Tibial nerve (tissue), 4 donors: ENCODE data around the gene BCOR. TPM values are rescaled to one million over a fixed set of nuclear protein-coding genes. Genes with fewer than 3 reads are reported as not detected.
A peak's percentile ranks its signal among the peaks of the same experiment; 100 is the strongest.

ENCODE experiments used
- DNase-seq, 2 donors: peaks; one replicate each; pipeline ENCODE4 v3.0.0-alpha.2; 2019; ENCODE audit warnings: low spot score in 2 of 2
- H3K27ac ChIP-seq, 4 donors: fragments of 200-600 bp; sonication (generic) in 3 of 4; one replicate each; pipeline ENCODE4 v1.5.1; 2017 to 2019; ENCODE audit warnings: mild to moderate bottlenecking in 1 of 4
- H3K27me3 ChIP-seq, 2 donors: fragments of 200-600 bp; sonication (generic) in 1 of 2; one replicate each; pipeline versions ENCODE4 v1.5.1 to v1.6.0; 2017 to 2019
- H3K36me3 ChIP-seq, 3 donors: fragments of 200-600 bp; sonication (generic); one replicate each; pipeline ENCODE4 v1.5.1; 2018 to 2019
- H3K4me1 ChIP-seq, 4 donors: fragments of 200-600 bp; sonication (generic) in 3 of 4; one replicate each; pipeline ENCODE4 v1.5.1; 2017 to 2019
- H3K4me3 ChIP-seq, 4 donors: fragments of 200-600 bp; sonication (generic) in 3 of 4; one replicate each; pipeline ENCODE4 v1.5.1; 2017 to 2019; ENCODE audit warnings: mild to moderate bottlenecking in 1 of 4, moderate library complexity in 1 of 4
- H3K9me3 ChIP-seq, 4 donors: fragments of 200-600 bp; sonication (generic) in 3 of 4; one replicate each; pipeline ENCODE4 v1.5.1; 2017 to 2019
- EP300 ChIP-seq, 2 donors: sonication (generic); formaldehyde crosslinking; IDR thresholded peaks; one replicate each; pipeline ENCODE4 v1.6.1; 2017; ENCODE audit warnings: antibody characterized with exemption in 2 of 2, mild to moderate bottlenecking in 1 of 2
- POLR2A ChIP-seq, 2 donors: fragments of 450-650 bp; IDR thresholded peaks; one replicate each; pipeline ENCODE4 v1.6.1; 2017; ENCODE audit warnings: antibody characterized with exemption in 2 of 2, mild to moderate bottlenecking in 2 of 2, moderate library complexity in 2 of 2
- WGBS, 2 donors: methylation state at CpG; one replicate each; pipeline ENCODE4 v1.1.5; 2018; 5-methylcytosine and 5-hydroxymethylcytosine counted together
- total RNA-seq, 4 donors: library from RNA; depleted of rRNA; stranded (reverse); fragments of >200 nt; gene quantifications; one replicate each; pipeline ENCODE4 v1.1.0, GENCODE V29; 2016
- TF ChIP-seq, protein P1 (sequence below), 5 experiments: fragments of 200-600 bp in 3 of 5; fragments of 450-650 bp in 2 of 5; sonication (generic) in 3 of 5; IDR thresholded peaks; one replicate each; pipeline ENCODE4 v1.5.1; 2016 to 2019; ENCODE audit warnings: antibody characterized with exemption in 5 of 5, mild to moderate bottlenecking in 3 of 5, moderate library complexity in 2 of 5

BCOR gene
- total RNA-seq, 4 donors from 2014 or later = 16.2 to 34.7 (median 23.7) TPM

DNA sequence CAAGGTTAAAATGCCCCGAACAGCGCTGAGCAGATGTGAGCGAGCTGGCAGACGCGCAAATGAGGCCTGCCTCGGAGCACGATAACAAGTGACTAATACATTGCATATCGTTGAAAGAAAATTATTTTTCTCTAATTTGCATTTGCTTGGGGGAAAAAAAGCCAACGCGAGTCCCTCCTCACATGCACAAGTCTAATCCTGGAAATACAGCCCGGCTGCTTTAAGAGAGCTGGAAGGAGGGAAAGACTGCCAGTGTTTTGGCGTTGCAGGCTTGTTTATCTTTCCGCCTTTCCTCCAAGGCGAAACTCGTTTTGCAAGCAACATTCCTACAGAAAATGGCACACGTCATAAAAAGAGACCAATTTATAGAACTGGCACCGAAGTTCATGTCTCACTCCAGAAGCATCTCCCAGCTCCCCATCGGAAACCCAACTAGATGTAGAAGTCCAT is 12.6 kb downstream of the BCOR start:
- DNase-seq = no peak
- no peaks in the 10 kb centered on the region for H3K9me3 ChIP-seq
- H3K27ac ChIP-seq = peak overlapping the region in 2 of 4 donors; percentile 50 to 81
- peaks cover 0 to 90% (median 35%) of the 10 kb centered on the region in 4 donors for H3K4me1 ChIP-seq
- peaks cover 0 to 38% of the 10 kb centered on the region in 2 donors for H3K27me3 ChIP-seq
- no peak for TF ChIP-seq POLR2A (IDR thresholded peaks at IDR 0.05)
- peak in 1 of 2 donors; percentile 41 for TF ChIP-seq EP300 (IDR thresholded peaks at IDR 0.05)
- H3K36me3 ChIP-seq = no peaks in the 10 kb centered on the region
- WGBS, 2 donors = 18 to 26% methylated on average over 10 to 18 of the region's 18 CpGs
- H3K4me3 ChIP-seq = peak overlapping the region in 1 of 4 donors; percentile 9

DNA sequence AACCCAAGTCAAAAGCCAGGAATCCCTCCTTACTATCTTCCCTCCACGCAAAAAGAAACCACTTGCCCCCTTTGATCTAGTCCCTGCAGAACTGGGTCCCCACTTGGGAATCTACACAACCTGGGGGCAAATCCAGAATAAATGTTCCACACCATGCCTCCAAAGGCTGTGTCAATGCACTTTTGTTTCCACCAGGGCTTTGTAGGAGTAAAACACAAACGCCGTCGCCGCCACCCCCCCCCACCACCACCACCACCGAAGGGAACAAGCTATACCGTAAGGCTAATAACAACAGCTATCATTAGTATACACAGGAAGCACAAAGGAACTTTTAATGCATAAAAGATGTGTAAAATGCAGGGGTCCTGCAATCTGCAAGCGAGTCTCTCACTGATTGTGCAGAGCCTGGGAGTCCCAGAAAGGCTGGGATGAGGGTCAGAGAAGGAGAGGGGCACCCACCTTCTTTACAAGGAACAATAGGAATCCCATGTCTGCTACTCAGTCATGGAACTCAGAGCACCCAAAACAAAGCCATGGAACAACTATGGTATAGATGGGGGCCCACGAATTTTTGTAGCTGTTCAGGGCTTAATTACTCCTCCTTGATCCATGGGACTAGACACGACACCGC is 13.2 kb downstream of the BCOR start:
- H3K4me1 ChIP-seq = peaks cover 0 to 85% (median 35%) of the 10 kb centered on the region in 4 donors
- no peaks in the 10 kb centered on the region for H3K36me3 ChIP-seq
- DNase-seq = no peak
- H3K9me3 ChIP-seq = no peaks in the 10 kb centered on the region
- H3K27me3 ChIP-seq = peaks cover 0 to 33% of the 10 kb centered on the region in 2 donors
- TF ChIP-seq, protein P1, sequence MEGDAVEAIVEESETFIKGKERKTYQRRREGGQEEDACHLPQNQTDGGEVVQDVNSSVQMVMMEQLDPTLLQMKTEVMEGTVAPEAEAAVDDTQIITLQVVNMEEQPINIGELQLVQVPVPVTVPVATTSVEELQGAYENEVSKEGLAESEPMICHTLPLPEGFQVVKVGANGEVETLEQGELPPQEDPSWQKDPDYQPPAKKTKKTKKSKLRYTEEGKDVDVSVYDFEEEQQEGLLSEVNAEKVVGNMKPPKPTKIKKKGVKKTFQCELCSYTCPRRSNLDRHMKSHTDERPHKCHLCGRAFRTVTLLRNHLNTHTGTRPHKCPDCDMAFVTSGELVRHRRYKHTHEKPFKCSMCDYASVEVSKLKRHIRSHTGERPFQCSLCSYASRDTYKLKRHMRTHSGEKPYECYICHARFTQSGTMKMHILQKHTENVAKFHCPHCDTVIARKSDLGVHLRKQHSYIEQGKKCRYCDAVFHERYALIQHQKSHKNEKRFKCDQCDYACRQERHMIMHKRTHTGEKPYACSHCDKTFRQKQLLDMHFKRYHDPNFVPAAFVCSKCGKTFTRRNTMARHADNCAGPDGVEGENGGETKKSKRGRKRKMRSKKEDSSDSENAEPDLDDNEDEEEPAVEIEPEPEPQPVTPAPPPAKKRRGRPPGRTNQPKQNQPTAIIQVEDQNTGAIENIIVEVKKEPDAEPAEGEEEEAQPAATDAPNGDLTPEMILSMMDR (IDR thresholded peaks at IDR 0.05) = no peak
- TF ChIP-seq POLR2A (IDR thresholded peaks at IDR 0.05) = no peak
- TF ChIP-seq EP300 (IDR thresholded peaks at IDR 0.05) = no peak
- peak overlapping the region in 1 of 4 donors; percentile 9 for H3K4me3 ChIP-seq
- 15 to 22% methylated on average over 6 to 10 of the region's 11 CpGs for WGBS, 2 donors
- H3K27ac ChIP-seq = peak overlapping the region in 1 of 4 donors; percentile 81

DNA sequence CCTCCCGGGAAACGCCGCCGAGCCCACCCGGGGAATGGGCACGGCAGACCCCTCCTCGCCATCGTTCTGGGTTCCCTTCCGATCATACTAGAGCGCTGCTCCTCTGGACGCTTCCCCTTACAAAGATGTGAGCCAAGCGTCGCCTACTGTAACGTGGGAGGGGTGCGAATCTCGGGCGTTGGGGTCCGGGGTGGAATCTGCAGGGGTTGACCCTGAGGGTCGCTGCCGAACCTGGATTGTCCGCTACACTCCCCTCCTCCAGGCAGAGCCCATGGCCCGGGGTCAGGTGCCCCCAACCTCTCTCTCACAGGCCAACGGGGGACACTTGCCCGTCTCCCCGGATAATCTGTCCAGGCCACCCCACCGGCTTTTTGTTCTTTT is 13.8 kb downstream of the BCOR start:
- 30 to 33% methylated on average over 5 to 26 of the region's 26 CpGs for WGBS, 2 donors
- DNase-seq = no peak
- Histone ChIP-seq H3K4me3 (peak overlapping the region; percentile 10 to 49 (median 32)), H3K9me3 (no peaks in the 10 kb centered on the region), H3K36me3 (no peaks in the 10 kb centered on the region), H3K27ac (no peak overlapping the region), H3K4me1 (peaks cover 0 to 82% (median 29%) of the 10 kb centered on the region in 4 donors), H3K27me3 (peaks cover 0 to 26% of the 10 kb centered on the region in 2 donors)
- TF ChIP-seq, protein P1 (IDR thresholded peaks at IDR 0.05) = no peak
- TF ChIP-seq POLR2A (IDR thresholded peaks at IDR 0.05) (no peak), EP300 (IDR thresholded peaks at IDR 0.05) (no peak)

DNA sequence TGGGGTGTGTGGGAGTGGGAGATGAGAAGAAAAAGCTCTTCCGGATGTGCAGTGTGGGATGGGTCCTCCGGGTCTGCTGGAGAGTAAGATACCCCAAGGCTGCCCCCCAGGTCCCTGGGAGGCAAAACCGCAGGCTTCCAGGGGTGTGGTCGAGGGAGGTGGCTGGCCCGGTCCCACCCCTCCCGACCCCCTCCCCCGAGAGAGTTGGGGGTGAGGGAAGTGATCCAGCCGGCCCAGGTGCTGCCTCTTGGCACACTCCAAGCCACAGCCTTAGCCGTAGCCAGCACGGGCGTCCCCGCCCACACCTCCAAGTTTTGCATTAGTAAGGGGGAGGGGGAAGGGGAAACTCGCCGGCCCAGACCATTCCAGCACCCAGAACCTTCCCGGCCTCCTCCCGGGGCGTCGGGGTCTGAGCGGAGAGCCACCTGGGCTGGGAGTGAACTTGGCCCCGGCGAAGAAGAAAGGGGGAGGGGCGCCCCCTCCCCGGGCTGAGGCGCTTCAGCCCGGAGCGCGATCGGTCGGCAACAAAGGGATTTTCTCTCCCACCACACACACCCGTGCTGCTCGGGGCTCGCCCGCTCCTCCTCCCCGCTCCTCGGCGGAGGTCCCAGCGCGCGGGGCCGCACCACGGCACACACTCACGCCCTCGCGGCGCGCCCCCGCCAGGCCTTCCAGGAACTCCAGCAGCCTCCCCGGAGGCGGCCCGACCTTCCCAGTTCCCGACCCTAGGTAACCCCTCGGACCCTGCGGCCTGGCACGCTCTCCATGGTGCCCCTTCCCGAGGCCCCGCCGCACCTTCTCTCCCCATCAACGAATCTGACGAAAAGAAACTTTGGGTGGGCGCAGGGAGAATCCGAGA is 14.4 kb downstream of the BCOR start:
- Histone ChIP-seq H3K9me3 (no peaks in the 10 kb centered on the region), H3K36me3 (no peaks in the 10 kb centered on the region), H3K4me3 (peak overlapping the region; percentile 10 to 49 (median 32)), H3K4me1 (peaks cover 0 to 82% (median 27%) of the 10 kb centered on the region in 4 donors), H3K27ac (peak overlapping the region in 2 of 4 donors; percentile 37 to 40), H3K27me3 (peaks cover 0 to 24% of the 10 kb centered on the region in 2 donors)
- no peak for DNase-seq
- WGBS, 2 donors = 2 to 12% methylated on average over 10 to 55 of the region's 61 CpGs
- TF ChIP-seq EP300 (IDR thresholded peaks at IDR 0.05) (no peak), POLR2A (IDR thresholded peaks at IDR 0.05) (no peak)
- TF ChIP-seq, protein P1 (IDR thresholded peaks at IDR 0.05) = no peak

DNA sequence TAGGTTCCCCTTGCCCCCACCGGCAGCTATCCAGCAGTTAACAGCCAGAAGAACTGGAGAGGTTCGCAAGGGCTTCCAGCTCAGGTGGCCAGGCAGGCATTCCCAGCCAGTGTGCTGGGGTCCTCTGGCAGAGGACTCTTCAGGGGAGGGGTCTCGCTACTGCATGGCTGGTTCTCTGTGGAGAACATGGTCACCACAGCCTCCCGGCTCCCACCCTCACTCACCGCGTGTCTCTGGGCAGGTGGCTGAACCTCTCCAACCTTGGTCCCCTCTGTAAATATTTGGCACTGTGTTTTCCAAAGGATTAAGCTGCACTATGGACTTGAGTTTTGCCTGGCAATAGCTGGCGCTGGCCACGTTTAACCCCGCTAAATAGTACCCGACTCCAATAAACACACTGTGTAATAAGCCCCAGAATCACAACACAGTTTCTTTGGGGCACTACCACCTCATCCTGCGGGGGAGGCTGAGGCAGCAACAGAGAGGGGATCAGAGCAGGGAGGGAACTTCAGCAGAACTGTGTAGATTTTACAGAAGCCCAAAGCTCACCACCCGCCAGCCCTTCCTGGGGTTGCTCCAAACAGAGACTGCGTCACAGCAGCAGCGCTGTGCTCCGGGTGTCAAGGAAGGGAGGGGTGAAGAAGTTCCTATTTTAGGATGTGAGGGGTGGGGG is 15.2 kb downstream of the BCOR start:
- Histone ChIP-seq H3K27ac (peak overlapping the region in 1 of 4 donors; percentile 37), H3K4me3 (peak overlapping the region in 2 of 4 donors; percentile 24 to 49), H3K4me1 (peaks cover 0 to 74% (median 27%) of the 10 kb centered on the region in 4 donors), H3K9me3 (no peaks in the 10 kb centered on the region), H3K27me3 (peaks cover 0 to 24% of the 10 kb centered on the region in 2 donors), H3K36me3 (no peaks in the 10 kb centered on the region)
- DNase-seq = no peak
- 28 to 33% methylated on average over 9 to 14 of the region's 15 CpGs for WGBS, 2 donors
- TF ChIP-seq POLR2A (IDR thresholded peaks at IDR 0.05) (no peak), EP300 (IDR thresholded peaks at IDR 0.05) (no peak)
- TF ChIP-seq, protein P1 (IDR thresholded peaks at IDR 0.05) = no peak
